Measurements from ENCODE around the gene NXN. TPM values are rescaled to one million over a fixed set of nuclear protein-coding genes. Genes with fewer than 3 reads are reported as not detected.
"Not testable (repeated sequence)": the region's sequence is repeated elsewhere in the genome, so short reads cannot be mapped to it uniquely, and the experiment has no call there.

The NXN gene
- total RNA-seq, 1 donor from 2014 or later: 0.31 TPM

DNA sequence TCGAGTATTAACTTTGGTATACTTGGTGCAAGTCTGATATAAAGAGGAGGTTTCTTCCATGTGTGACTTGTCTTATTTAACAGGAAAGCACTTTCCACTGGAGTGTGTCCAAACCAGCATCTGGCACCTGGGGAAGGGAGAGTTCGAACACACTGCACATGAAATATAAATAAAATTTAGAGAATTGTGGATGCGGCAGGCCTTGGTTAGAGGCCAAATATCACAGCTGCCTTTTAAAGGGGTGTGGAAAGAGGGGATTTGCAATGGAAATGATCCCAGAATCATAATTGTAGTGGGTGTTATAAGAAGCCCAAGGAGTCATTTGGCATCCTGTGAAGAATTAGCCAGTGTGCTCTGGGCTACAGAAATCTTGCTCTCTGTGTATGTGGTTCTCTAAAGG, 4.3 kb upstream of the NXN start:
- Mint-ChIP-seq H3K27me3 (ENCODE audit: insufficient read depth) (peaks cover 8% of the 10 kb centered on the region), H3K4me3 (no peak overlapping the region), H3K4me1 (ENCODE audit: low read depth) (peaks cover 8% of the 10 kb centered on the region), H3K9me3 (no peaks in the 10 kb centered on the region), H3K36me3 (ENCODE audit: low read depth) (no peaks in the 10 kb centered on the region), H3K27ac (no peak overlapping the region)
- intact Hi-C loops (cut with micrococcal nuclease): loop anchor here (5.0 kb wide), 1 partner anchor 842 kb away; a partner anchor contains a TSS
- no peak for DNase-seq (ENCODE audit: low spot score)

- intact Hi-C loops (cut with micrococcal nuclease): loop anchor here (1.0 to 5.0 kb wide), 8 partner anchors 15 to 839 kb away; partner anchors contain the start of genes GEMIN4, GLOD4, MRM3 and VPS53
- Mint-ChIP-seq H3K4me3 (peak overlapping the region; percentile 78), H3K27ac (peak overlapping the region; percentile 14), H3K27me3 (ENCODE audit: insufficient read depth) (peaks cover 26% of the 10 kb centered on the region), H3K9me3 (no peaks in the 10 kb centered on the region), H3K36me3 (ENCODE audit: low read depth) (no peaks in the 10 kb centered on the region), H3K4me1 (ENCODE audit: low read depth) (peaks cover 14% of the 10 kb centered on the region)
- DNase-seq (ENCODE audit: low spot score): no peak
Observed at GRCh38 chr17:981292-981658, 1.7 kb upstream of the NXN start.

GRCh38 chr17:980406-981291, 1.1 kb upstream of the NXN start:
- Mint-ChIP-seq H3K27ac (peak overlapping the region; percentile 14), H3K36me3 (ENCODE audit: low read depth) (no peaks in the 10 kb centered on the region), H3K4me3 (peak overlapping the region; percentile 78), H3K9me3 (no peaks in the 10 kb centered on the region), H3K4me1 (ENCODE audit: low read depth) (peaks cover 14% of the 10 kb centered on the region), H3K27me3 (ENCODE audit: insufficient read depth) (peaks cover 31% of the 10 kb centered on the region)
- peak; percentile 75 for DNase-seq (ENCODE audit: low spot score)
- intact Hi-C loops (cut with micrococcal nuclease): loop anchor here (1.0 to 5.0 kb wide), 8 partner anchors 16 to 838 kb away; partner anchors contain the start of genes GEMIN4, GLOD4, MRM3 and VPS53

DNA sequence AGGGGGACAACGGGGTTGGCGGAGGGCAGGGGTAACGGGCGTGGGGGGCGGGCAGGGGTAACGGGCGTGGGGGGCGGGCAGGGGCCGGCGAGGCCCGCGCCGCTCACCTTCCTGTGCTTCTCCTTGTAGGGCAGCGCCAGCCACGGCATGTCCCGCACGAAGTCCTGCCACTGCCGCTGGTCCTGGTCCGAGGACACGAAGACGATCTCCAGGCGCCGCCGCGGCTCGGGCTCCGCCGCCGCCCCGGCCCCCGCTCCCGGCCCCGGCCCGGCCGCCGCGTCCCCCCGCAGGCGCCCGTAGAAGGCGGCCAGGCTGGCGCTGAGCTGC, 401 bp downstream of the NXN start:
- no peaks in the 10 kb centered on the region for H3K36me3 Mint-ChIP-seq (ENCODE audit: low read depth)
- H3K27me3 Mint-ChIP-seq (ENCODE audit: insufficient read depth): peaks cover 37% of the 10 kb centered on the region
- H3K4me1 Mint-ChIP-seq (ENCODE audit: low read depth): peaks cover 14% of the 10 kb centered on the region
- no peaks in the 10 kb centered on the region for H3K9me3 Mint-ChIP-seq
- intact Hi-C loops (cut with micrococcal nuclease): no loop called here
- H3K27ac Mint-ChIP-seq: no peak overlapping the region
- DNase-seq (ENCODE audit: low spot score): no peak
- H3K4me3 Mint-ChIP-seq: no peak overlapping the region

- H3K4me3 Mint-ChIP-seq: peak overlapping the region; percentile 23
- no peak for DNase-seq (ENCODE audit: low spot score)
- H3K36me3 Mint-ChIP-seq (ENCODE audit: low read depth): no peaks in the 10 kb centered on the region
- H3K9me3 Mint-ChIP-seq: no peaks in the 10 kb centered on the region
- peaks cover 34% of the 10 kb centered on the region for H3K27me3 Mint-ChIP-seq (ENCODE audit: insufficient read depth)
- intact Hi-C loops (cut with micrococcal nuclease): no loop called here
- no peak overlapping the region for H3K27ac Mint-ChIP-seq
- H3K4me1 Mint-ChIP-seq (ENCODE audit: low read depth): peaks cover 14% of the 10 kb centered on the region
Observed at GRCh38 chr17:978103-979093, 1.2 kb downstream of the NXN start.

- H3K4me1 Mint-ChIP-seq (ENCODE audit: low read depth): peaks cover 14% of the 10 kb centered on the region
- H3K27me3 Mint-ChIP-seq (ENCODE audit: insufficient read depth): peaks cover 34% of the 10 kb centered on the region
- H3K4me3 Mint-ChIP-seq: no peak overlapping the region
- H3K36me3 Mint-ChIP-seq (ENCODE audit: low read depth): no peaks in the 10 kb centered on the region
- H3K9me3 Mint-ChIP-seq: no peaks in the 10 kb centered on the region
- no peak for DNase-seq (ENCODE audit: low spot score)
- no peak overlapping the region for H3K27ac Mint-ChIP-seq
- intact Hi-C loops (cut with micrococcal nuclease): no loop called here
Observed at GRCh38 chr17:977166-977565, 2.4 kb downstream of the NXN start.

DNA sequence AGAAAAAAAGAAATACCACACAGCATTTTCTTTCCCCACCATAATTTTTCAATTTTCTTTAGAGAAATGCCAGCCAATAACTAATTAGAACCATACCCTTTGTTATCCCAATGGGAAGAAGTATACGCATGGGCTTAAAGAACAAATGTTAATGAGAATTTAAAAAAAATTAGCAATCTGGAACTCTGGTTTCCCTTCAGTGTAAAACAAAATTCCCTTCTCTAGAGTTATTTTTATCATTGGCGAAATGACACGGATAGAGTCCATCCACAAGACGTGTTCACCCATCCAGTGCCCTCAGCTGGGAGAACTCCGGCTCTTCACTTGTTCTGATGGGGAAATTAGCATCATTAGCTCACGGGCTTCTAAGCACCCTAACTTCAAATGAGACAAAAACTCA, 3.3 kb downstream of the NXN start:
- Mint-ChIP-seq H3K27me3 (ENCODE audit: insufficient read depth) (peaks cover 34% of the 10 kb centered on the region), H3K4me1 (ENCODE audit: low read depth) (peaks cover 13% of the 10 kb centered on the region), H3K27ac (no peak overlapping the region), H3K4me3 (no peak overlapping the region), H3K9me3 (no peaks in the 10 kb centered on the region), H3K36me3 (ENCODE audit: low read depth) (no peaks in the 10 kb centered on the region)
- intact Hi-C loops (cut with micrococcal nuclease): no loop called here
- DNase-seq (ENCODE audit: low spot score): no peak

- no peak for DNase-seq (ENCODE audit: low spot score)
- no peaks in the 10 kb centered on the region for H3K36me3 Mint-ChIP-seq (ENCODE audit: low read depth)
- peaks cover 6% of the 10 kb centered on the region for H3K4me1 Mint-ChIP-seq (ENCODE audit: low read depth)
- intact Hi-C loops (cut with micrococcal nuclease): no loop called here
- peaks cover 31% of the 10 kb centered on the region for H3K27me3 Mint-ChIP-seq (ENCODE audit: insufficient read depth)
- no peaks in the 10 kb centered on the region for H3K9me3 Mint-ChIP-seq
- H3K27ac Mint-ChIP-seq: no peak overlapping the region
- no peak overlapping the region for H3K4me3 Mint-ChIP-seq
Observed at GRCh38 chr17:975371-975915, 4.1 kb downstream of the NXN start.

DNA sequence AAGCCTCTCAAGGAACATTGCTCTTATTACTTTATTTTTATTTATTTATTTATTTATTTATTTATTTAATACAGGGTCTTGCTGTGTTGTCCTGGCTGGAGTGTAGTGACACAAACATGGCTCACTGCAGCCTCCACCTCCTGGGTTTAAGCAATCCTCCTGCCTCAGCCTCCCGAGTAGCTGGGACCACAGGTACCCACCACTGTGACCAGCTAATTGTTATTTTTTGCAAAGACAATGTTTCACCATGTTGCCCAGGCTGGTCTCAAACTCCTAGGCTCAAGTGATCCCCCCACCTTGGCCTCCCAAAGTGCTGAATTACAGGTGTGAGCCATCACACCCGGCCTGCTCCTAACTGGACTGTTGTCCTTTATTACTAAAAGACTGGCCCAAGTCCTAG, 4.8 kb downstream of the NXN start:
- H3K4me1 Mint-ChIP-seq (ENCODE audit: low read depth); intact Hi-C loops (cut with micrococcal nuclease); H3K27ac Mint-ChIP-seq; H3K4me3 Mint-ChIP-seq; H3K36me3 Mint-ChIP-seq (ENCODE audit: low read depth); H3K9me3 Mint-ChIP-seq; DNase-seq (ENCODE audit: low spot score): not testable (repeated sequence)
- H3K27me3 Mint-ChIP-seq (ENCODE audit: insufficient read depth): peaks cover 35% of the 10 kb centered on the region

DNA sequence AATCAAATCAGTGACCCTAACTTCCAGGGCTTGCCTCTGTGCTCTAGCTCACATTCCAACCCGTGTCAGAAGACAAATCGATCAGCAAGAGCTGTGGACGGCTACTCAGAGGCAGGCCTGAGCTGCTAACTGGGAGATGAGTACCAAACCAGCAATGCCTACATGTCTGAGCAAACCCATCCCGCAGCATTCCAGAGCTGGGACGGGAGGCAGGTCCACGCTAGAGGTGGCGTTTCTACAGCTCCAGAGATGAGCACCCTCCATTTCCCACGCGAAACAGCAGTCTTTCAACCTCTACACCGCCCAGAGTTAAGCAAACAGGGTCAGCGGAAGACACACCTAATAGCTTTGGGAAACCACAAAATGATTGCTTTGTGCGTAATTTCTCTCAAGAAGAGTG, 6.5 kb downstream of the NXN start:
- no peak for DNase-seq (ENCODE audit: low spot score)
- Mint-ChIP-seq H3K27me3 (ENCODE audit: insufficient read depth) (peaks cover 38% of the 10 kb centered on the region), H3K9me3 (no peaks in the 10 kb centered on the region), H3K4me1 (ENCODE audit: low read depth) (peaks cover 9% of the 10 kb centered on the region), H3K36me3 (ENCODE audit: low read depth) (no peaks in the 10 kb centered on the region), H3K4me3 (no peak overlapping the region), H3K27ac (no peak overlapping the region)
- intact Hi-C loops (cut with micrococcal nuclease): no loop called here

DNA sequence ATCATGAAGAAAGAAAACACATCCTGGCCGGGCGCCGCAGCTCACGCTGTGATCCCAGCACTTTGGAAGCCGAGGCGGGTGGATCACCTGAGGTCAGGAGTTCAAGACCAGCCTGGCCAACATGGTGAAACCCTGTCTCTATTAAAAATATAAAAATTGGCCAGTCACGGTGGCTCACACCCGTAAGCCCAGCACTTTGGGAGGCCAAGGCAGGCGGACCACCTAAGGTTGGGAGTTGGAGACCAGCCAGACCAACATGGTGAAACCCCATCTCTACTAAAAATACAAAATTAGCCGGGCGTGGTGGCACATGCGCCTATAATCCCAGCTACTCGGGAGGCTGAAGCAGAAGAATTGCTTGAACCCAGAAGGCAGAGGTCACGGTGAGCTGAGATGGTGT, 7.7 kb downstream of the NXN start:
- H3K27ac Mint-ChIP-seq; H3K36me3 Mint-ChIP-seq (ENCODE audit: low read depth); H3K4me3 Mint-ChIP-seq; DNase-seq (ENCODE audit: low spot score); H3K4me1 Mint-ChIP-seq (ENCODE audit: low read depth); H3K9me3 Mint-ChIP-seq; intact Hi-C loops (cut with micrococcal nuclease): not testable (repeated sequence)
- H3K27me3 Mint-ChIP-seq (ENCODE audit: insufficient read depth): peaks cover 30% of the 10 kb centered on the region

DNA sequence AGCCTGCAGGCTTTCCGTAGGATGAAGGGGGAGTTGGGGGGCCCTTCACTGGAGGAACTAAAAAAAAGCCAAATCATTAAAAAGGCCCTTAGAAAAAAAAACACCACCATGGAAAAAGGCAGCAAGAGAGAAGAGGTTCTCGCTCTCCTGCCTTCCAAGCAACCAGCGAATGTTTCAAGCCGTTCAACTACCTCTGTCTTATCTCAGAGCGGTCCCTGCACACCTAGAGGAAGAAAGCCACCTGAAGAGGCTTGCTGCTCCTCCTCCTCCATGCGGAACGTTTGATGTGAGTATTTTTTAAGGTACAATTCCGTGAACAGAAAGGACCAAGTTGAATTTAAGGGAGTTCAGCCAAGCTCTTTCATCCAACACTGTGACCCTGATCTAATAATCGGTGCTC, 9.2 kb downstream of the NXN start:
- Mint-ChIP-seq H3K9me3 (no peaks in the 10 kb centered on the region), H3K4me1 (ENCODE audit: low read depth) (peaks cover 6% of the 10 kb centered on the region), H3K27ac (no peak overlapping the region), H3K27me3 (ENCODE audit: insufficient read depth) (peaks cover 21% of the 10 kb centered on the region), H3K36me3 (ENCODE audit: low read depth) (no peaks in the 10 kb centered on the region), H3K4me3 (no peak overlapping the region)
- no peak for DNase-seq (ENCODE audit: low spot score)
- intact Hi-C loops (cut with micrococcal nuclease): no loop called here

Data from activated T-helper 1 cell treated with anti-CD3 and anti-CD28 coated beads, Interleukin-12 subunit alpha, Interleukin-12 subunit beta, Interleukin-2, Interleukin-4 antibody, amounts not matched to agents 30 ng/mL and 10 ng/mL and 1 ng/mL, durations not matched to agents 14 hours and 24 hours and 36 hours (primary cell).